PC-9 (cell line): ENCODE data around the gene A4GALT.

Source experiments
- CTCF ChIP-seq: fragments of 200-600 bp; sonication (generic); conservative IDR thresholded peaks from 2 replicates; pipeline ENCODE4 v1.6.1; 2017; ENCODE audit warnings: mixed run types, antibody characterized with exemption, mild to moderate bottlenecking, moderate library complexity
- EZH2 ChIP-seq: fragments of 200-600 bp; sonication (generic); IDR thresholded peaks from 2 replicates; pipeline ENCODE4 v1.8.0; 2017; ENCODE audit warnings: antibody characterized with exemption, low read depth

- TF ChIP-seq CTCF, result no peak
- no peak for TF ChIP-seq EZH2
Measured at GRCh38 chr22:42697542-42698013, 23.1 kb downstream of the A4GALT start.
